DND-41 (cell line): ENCODE data around the gene NEK2.

ENCODE experiments used
- ATAC-seq: fragments of 200-7000 bp; cut with Tn5 transposase; 3 replicates; pipeline ENCODE4 v1.9.1; 2021; ENCODE audit warnings: low read depth; ENCODE audit not compliant: insufficient read depth
- DNase-seq: peaks from one replicate; pipeline ENCODE4 v3.0.0-alpha.2; 2020
- H2AFZ ChIP-seq: 2 replicates; pipeline ENCODE4 v1.6.0; 2012; ENCODE audit warnings: low read depth, low read length
- H3K27ac ChIP-seq: 2 replicates; pipeline ENCODE4 v1.5.1; 2012; ENCODE audit warnings: low read length, inconsistent platforms
- H3K27me3 ChIP-seq: fragments of 200-600 bp; sonication (generic); 2 replicates; pipeline ENCODE4 v1.6.0; 2012; ENCODE audit warnings: low read length, mild to moderate bottlenecking, inconsistent platforms; ENCODE audit not compliant: insufficient read depth, poor library complexity
- H3K36me3 ChIP-seq: 2 replicates; pipeline ENCODE4 v1.5.1; 2012; ENCODE audit warnings: low read length, inconsistent platforms; ENCODE audit not compliant: insufficient read depth
- H3K4me1 ChIP-seq: 2 replicates; pipeline ENCODE4 v1.5.1; 2012; ENCODE audit warnings: mild to moderate bottlenecking, low read length; ENCODE audit not compliant: insufficient read depth
- H3K4me2 ChIP-seq: 2 replicates; pipeline ENCODE4 v1.6.0; 2012; ENCODE audit warnings: mild to moderate bottlenecking, moderate library complexity, low read length, inconsistent platforms; ENCODE audit not compliant: insufficient read depth
- H3K4me3 ChIP-seq, 2 experiments: fragments of 200-600 bp in 1 of 2; shearing (Covaris generic) in 1 of 2; 2 replicates each; pipeline ENCODE4 v1.5.1; 2012 to 2016; ENCODE audit warnings: inconsistent platforms in 2 of 2, low read length in 2 of 2, mild to moderate bottlenecking in 2 of 2, low read depth in 1 of 2, moderate library complexity in 1 of 2
- H3K79me2 ChIP-seq: 2 replicates; pipeline ENCODE4 v1.6.0; 2012; ENCODE audit warnings: low read length, inconsistent platforms; ENCODE audit not compliant: insufficient read depth
- H3K9ac ChIP-seq: 2 replicates; pipeline ENCODE4 v1.6.0; 2012; ENCODE audit warnings: low read depth, mild to moderate bottlenecking, inconsistent platforms, low read length, moderate library complexity
- H3K9me3 ChIP-seq: 2 replicates; pipeline ENCODE4 v1.5.1; 2012; ENCODE audit warnings: low read length, moderate library complexity, mild to moderate bottlenecking, inconsistent platforms; ENCODE audit not compliant: insufficient read depth, severe bottlenecking
- H4K20me1 ChIP-seq: 2 replicates; pipeline ENCODE4 v1.6.0; 2012; ENCODE audit warnings: low read length; ENCODE audit not compliant: insufficient read depth
- EZH2 ChIP-seq: IDR thresholded peaks from 3 replicates; pipeline ENCODE4 v1.6.1; 2012; ENCODE audit warnings: borderline replicate concordance, low read depth, mild to moderate bottlenecking, moderate library complexity, low read length, inconsistent platforms; ENCODE audit not compliant: severe bottlenecking
- TF ChIP-seq, protein P1 (sequence below): IDR thresholded peaks from 2 replicates; pipeline ENCODE4 v1.5.1; 2012; ENCODE audit warnings: borderline replicate concordance, low read length, moderate library complexity, mild to moderate bottlenecking; ENCODE audit not compliant: poor library complexity, severe bottlenecking; ENCODE audit errors: extremely low read depth

Gene NEK2

DNA sequence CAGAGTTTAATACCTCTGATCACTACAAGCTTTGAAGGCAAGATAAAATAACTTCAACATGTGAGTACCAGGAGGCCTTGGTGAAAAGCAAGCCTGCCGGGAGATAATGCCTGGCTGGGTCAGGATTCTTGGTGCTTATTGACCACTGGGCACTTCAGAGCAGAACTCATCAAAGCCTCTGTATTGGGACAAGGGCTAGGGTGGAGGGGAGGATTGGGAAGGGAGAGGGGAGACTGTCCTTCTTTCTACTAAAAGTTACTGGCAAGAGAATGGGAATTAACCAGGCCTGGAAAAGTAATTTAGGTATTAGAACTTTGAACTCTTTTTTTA, 35.2 kb downstream of the NEK2 start:
- no peak overlapping the region for H3K4me3 ChIP-seq
- peaks cover 9% of the 10 kb centered on the region for H3K27me3 ChIP-seq
- DNase-seq (no peak), ATAC-seq (no peak)
- no peak overlapping the region for H3K9ac ChIP-seq
- H3K36me3 ChIP-seq: no peaks in the 10 kb centered on the region
- H3K79me2 ChIP-seq: no peaks in the 10 kb centered on the region
- no peak overlapping the region for H3K4me2 ChIP-seq
- H3K27ac ChIP-seq: no peak overlapping the region
- H2AFZ ChIP-seq: no peak overlapping the region
- H4K20me1 ChIP-seq: no peaks in the 10 kb centered on the region
- H3K4me1 ChIP-seq: peaks cover 6% of the 10 kb centered on the region; the same call in 1 of the 2 replicates
- no peaks in the 10 kb centered on the region for H3K9me3 ChIP-seq
- no peak for TF ChIP-seq EZH2
- TF ChIP-seq, protein P1, sequence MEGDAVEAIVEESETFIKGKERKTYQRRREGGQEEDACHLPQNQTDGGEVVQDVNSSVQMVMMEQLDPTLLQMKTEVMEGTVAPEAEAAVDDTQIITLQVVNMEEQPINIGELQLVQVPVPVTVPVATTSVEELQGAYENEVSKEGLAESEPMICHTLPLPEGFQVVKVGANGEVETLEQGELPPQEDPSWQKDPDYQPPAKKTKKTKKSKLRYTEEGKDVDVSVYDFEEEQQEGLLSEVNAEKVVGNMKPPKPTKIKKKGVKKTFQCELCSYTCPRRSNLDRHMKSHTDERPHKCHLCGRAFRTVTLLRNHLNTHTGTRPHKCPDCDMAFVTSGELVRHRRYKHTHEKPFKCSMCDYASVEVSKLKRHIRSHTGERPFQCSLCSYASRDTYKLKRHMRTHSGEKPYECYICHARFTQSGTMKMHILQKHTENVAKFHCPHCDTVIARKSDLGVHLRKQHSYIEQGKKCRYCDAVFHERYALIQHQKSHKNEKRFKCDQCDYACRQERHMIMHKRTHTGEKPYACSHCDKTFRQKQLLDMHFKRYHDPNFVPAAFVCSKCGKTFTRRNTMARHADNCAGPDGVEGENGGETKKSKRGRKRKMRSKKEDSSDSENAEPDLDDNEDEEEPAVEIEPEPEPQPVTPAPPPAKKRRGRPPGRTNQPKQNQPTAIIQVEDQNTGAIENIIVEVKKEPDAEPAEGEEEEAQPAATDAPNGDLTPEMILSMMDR: no peak

DNA sequence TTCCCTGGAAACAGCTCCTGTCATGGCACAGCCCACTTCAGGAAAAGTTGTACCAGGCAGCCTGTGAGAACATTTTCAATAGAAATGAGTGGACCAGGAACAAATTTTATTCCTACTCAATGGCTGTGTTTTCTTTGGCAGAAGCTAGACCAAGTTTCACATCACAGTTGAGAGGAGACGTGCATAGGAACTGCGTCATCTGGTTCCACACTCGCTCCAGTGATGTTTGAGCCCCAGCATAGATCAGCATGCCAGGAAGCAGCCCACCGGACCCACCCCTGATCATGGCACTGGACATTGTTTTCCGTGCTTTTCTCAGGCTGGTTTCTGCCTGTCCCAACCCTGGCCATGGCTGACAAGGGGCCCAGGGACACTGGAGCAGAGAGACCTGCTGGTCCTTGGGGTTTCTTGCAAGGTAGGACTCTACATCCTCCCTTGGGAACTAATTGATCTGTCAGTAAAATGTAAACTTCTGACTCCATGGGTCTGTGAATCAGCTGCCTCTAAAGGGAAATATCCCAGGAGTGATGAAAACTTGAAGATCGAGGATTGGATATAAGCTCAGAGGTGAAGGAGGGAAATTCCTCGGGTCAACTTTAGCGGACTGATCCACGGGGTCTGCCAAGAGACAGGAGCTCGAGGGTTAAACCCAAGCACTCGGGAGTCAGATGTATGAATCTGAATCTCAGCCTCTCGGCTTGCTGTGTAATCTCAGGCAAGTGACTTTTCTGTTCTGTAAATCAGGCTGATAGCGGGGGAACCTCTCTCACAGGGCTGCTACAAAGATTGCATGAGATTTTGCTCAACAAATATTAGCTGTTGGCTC, 35.7 kb downstream of the NEK2 start:
- Histone ChIP-seq H4K20me1 (no peaks in the 10 kb centered on the region), H3K4me3 (no peak overlapping the region), H3K9ac (no peak overlapping the region), H3K4me1 (peaks cover 6% of the 10 kb centered on the region; the same call in 1 of the 2 replicates), H3K4me2 (no peak overlapping the region), H2AFZ (no peak overlapping the region), H3K36me3 (no peaks in the 10 kb centered on the region), H3K79me2 (no peaks in the 10 kb centered on the region), H3K27me3 (peaks cover 9% of the 10 kb centered on the region), H3K27ac (no peak overlapping the region), H3K9me3 (no peaks in the 10 kb centered on the region)
- ATAC-seq (no peak), DNase-seq (no peak)
- no peak for TF ChIP-seq EZH2
- TF ChIP-seq, protein P1: no peak

DNA sequence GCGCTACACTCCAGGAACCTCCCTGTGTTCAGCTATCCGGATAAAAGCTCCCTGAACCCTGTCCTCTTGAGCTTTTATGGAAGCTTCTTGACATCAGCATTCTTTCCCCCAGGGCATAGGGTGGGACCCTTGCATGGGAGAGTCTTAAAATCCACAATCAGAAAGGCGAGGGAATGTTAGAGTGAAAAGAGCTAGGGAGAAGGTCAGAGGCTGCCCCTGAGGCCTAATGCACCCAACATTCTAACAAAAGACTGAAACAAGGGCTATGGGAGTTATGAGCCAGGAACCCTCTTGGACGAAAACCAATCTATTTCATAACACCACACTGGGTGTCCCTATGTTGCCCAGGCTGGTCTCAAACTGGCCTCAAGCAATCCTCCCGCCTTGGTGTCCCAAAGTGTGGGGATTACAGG, 36.7 kb downstream of the NEK2 start:
- no peak for TF ChIP-seq EZH2
- TF ChIP-seq, protein P1: no peak
- ATAC-seq (no peak), DNase-seq (no peak)
- Histone ChIP-seq H3K4me3 (no peak overlapping the region), H4K20me1 (no peaks in the 10 kb centered on the region), H3K4me2 (no peak overlapping the region), H2AFZ (no peak overlapping the region), H3K4me1 (peaks cover 3% of the 10 kb centered on the region; the same call in 1 of the 2 replicates), H3K27me3 (peaks cover 9% of the 10 kb centered on the region), H3K9ac (no peak overlapping the region), H3K79me2 (no peaks in the 10 kb centered on the region), H3K36me3 (no peaks in the 10 kb centered on the region), H3K27ac (no peak overlapping the region), H3K9me3 (no peaks in the 10 kb centered on the region)

DNA sequence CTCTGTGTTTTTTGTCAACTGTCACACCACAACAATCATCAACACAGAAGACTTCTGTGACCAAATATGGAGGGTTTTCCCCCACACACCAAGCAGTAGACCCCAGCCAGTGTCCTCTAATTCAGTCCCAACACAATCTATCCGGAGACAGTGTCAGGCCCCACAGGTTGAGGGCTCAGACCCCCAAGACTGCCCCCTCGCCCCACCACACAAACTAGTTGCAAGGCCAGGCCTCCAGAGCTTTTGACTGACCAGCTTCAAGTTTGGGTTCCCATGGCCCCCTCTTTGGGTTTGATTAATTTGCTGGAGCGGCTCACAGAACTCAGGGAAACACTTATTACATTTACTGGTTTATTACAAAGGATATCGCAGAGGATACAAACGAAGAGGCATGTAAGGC, 37.2 kb downstream of the NEK2 start:
- TF ChIP-seq, protein P1: no peak
- no peak for TF ChIP-seq EZH2
- H3K79me2 ChIP-seq: no peaks in the 10 kb centered on the region
- DNase-seq (no peak), ATAC-seq (no peak)
- no peak overlapping the region for H3K4me3 ChIP-seq
- H3K9me3 ChIP-seq: no peaks in the 10 kb centered on the region
- no peak overlapping the region for H3K9ac ChIP-seq
- H4K20me1 ChIP-seq: no peaks in the 10 kb centered on the region
- H3K4me2 ChIP-seq: no peak overlapping the region
- H3K27me3 ChIP-seq: peaks cover 9% of the 10 kb centered on the region
- H3K36me3 ChIP-seq: no peaks in the 10 kb centered on the region
- no peaks in the 10 kb centered on the region for H3K4me1 ChIP-seq
- H3K27ac ChIP-seq: no peak overlapping the region
- H2AFZ ChIP-seq: no peak overlapping the region
